ENCODE measurements around the gene TESPA1.

TESPA1 gene, protein sequence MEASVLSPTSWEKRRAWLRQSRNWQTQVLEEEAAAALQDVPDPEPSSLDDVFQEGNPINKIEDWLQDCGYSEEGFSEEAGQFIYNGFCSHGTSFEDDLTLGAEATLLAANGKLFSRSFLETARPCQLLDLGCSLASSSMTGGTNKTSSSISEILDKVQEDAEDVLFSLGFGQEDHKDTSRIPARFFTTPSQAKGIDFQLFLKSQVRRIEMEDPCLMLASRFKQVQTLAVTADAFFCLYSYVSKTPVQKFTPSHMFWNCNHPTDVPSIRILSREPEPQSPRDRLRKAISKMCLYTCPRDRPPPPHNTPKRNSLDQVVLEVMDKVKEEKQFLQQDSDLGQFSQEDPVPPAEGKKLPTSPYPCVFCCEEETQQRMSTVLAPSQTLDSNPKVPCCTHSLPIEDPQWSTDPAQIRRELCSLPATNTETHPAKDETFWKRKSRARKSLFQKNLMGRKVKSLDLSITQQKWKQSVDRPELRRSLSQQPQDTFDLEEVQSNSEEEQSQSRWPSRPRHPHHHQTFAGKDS

GRCh38 chr12:54984658-54985376 is at the start of gene TESPA1:
Gene TESPA1 (minus strand): TSS chr12:54984762. CDS start chr12:54974562, 10,200 bp downstream.
- peak; percentile 58 to 75 for DNase-seq (ENCODE audit: low read depth in 2 of 2)

DNA sequence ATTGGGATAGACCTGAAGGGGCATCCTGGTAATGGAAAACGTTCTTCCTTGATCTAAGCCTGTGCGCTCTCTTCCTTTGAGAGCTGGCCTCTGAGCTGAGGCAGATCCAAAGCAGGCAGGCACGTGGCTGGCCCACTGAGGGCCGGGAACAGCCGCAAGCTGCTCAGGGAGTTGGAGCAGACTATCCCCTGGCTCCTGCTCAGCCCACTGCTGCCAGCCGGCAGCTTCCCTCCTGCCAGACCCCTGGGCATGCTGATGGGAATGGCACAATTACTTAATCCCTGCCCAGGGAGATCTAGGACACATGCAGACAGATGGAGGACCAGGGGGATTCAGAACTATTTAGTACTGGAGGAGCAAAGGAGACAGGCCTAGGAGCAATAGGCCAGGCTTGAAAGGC is 49.7 kb upstream of the TESPA1 start:
- DNase-seq (ENCODE audit: low read depth in 2 of 2): no peak

DNA sequence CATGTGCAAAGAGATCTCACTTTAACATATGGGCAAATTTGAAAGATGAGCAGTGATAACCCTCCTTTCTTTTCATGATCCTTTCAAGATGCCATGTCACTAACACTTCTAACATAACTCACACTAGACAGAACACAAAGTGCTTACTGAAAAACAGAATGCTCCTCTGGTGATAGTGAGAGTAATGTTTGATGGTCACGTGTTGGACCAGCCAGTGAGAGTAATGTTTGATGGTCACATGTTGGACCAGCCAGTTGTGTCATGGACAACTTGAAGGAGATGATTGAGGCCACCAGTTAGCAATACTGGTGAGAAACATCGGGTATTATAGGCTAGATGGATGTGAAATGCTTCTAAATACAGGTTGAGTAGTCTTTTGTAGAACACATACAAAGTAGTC is 40.9 kb upstream of the TESPA1 start:
- no peak for DNase-seq (ENCODE audit: low read depth in 2 of 2)

DNA sequence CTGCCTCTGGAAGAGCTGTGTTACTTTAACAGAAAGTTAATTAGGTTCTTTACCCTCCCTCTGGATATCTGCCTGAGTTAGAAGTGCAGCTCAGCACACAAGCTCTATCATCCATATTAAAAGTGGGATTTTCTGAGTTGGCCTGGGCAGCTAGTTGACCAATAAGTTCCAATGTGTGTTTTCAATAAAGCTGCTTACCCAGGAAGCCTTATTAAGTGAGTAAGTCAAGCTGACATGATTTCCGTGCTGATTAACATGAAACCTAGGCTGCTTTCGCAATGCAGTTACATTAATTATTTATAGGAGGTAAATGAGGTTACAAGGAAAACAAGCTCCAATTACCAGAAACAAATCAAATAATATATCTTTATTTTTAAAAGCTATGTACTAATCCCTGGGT is 40.0 kb upstream of the TESPA1 start:
- DNase-seq (ENCODE audit: low read depth in 2 of 2): no peak

- DNase-seq (ENCODE audit: low read depth in 2 of 2): peak in 1 of 2 donors; percentile 3
Observed at GRCh38 chr12:55019784-55020183, 35.2 kb upstream of the TESPA1 start, which contains the start of gene NEUROD4. Gene NEUROD4 (plus strand): TSS chr12:55019974. CDS start chr12:55026440, 6,466 bp downstream.

DNA sequence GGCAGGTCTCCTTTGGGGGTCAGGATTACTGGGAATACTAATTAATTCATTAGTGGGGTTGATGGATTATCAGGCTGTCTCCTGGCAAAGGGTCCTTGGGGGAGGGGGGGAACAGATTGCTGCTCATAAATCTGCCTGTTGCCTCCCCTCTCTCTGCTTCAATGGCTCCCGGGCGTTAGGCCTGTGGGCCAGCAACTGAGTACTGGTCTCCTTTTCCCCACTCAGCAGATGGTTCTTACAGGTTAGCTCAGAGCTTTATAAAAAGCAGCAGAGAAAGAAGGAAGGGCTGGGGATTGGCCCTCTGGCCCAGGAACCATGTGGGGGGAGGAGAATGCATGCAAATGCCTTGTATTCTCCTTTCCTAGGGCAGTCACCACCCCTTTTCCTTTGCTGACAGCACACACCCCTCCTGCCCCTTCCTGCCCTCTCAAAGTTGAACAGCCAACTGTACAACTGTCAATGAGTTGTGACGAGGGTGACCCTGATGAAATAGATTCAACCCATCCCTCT is 32.9 kb upstream of the TESPA1 start:
- no peak for DNase-seq (ENCODE audit: low read depth in 2 of 2)

GRCh38 chr12:55008944-55009585 is 24.5 kb upstream of the TESPA1 start:
- DNase-seq (ENCODE audit: low read depth in 2 of 2): no peak

- no peak for DNase-seq (ENCODE audit: low read depth in 2 of 2)
Observed at GRCh38 chr12:55002355-55002754, 17.8 kb upstream of the TESPA1 start.

DNA sequence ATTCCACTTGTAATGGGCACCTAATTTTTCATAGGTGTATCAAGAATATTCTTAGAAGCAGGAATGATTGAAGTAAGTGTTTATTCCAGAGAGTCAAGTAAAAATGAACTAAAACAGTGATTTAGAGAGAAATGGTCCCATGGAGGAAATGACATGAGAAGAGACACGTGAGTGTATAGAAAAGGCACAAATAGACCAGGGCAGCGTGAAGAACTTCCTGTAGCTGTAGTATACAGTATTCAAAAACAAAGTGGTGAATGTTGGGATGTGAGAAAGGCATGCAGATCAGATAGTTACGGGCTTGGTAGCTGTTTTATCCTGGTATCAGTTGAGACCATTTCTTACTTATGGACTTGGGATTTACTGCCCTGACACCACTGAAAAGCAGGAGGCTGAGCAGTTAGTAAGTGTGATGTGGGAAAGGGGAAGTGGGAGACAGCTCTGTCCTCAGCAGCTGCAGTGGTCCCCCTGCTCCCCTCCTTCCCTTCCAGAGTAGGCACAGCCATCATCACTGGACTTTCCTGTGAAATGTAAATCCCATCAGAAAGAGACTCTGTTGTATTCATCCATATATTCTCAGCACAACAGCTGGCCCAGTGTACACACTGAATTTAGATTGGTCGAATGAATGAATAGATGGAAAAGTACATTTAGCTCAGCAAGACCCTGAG is 16.8 kb upstream of the TESPA1 start:
- DNase-seq (ENCODE audit: low read depth in 2 of 2): no peak

DNA sequence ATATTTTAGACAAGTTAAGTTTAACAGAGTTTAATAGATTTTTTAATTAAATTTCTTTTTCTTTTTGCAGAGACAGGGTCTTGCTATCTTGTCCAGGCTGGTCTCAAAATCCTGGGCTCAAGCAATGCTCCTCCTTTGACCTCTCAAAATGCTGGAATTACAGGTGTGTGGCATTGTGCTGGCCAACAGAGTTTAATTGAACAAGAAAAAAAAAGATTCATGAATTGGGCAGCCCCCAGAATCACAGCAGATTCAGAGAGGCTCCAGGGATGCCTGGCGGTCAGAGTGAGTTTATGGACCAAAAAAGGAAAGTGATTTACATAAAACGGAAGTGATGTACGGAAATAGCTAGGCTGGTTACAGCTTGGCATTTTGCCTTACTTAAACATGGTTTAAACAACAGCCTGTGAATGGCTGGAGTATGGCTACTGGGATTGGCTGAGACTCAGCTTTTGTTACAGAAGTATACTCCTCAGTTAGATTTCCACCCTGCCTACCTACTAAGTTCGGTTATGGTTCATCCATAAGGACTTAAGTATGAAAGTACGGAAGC is 14.5 kb upstream of the TESPA1 start:
- DNase-seq (ENCODE audit: low read depth in 2 of 2): no peak

- DNase-seq (ENCODE audit: low read depth in 2 of 2): no peak
Observed at GRCh38 chr12:54997929-54998522, 13.5 kb upstream of the TESPA1 start.

- DNase-seq (ENCODE audit: low read depth in 2 of 2): no peak
Observed at GRCh38 chr12:54996205-54996604, 11.6 kb upstream of the TESPA1 start.

GRCh38 chr12:54993181-54993835 is 8.7 kb upstream of the TESPA1 start:
- DNase-seq (ENCODE audit: low read depth in 2 of 2): no peak

GRCh38 chr12:54991991-54992375 is 7.4 kb upstream of the TESPA1 start:
- DNase-seq (ENCODE audit: low read depth in 2 of 2): no peak

- no peak for DNase-seq (ENCODE audit: low read depth in 2 of 2)
Observed at GRCh38 chr12:54991161-54991990, 6.8 kb upstream of the TESPA1 start.

GRCh38 chr12:54989829-54990228 is 5.3 kb upstream of the TESPA1 start:
- no peak for DNase-seq (ENCODE audit: low read depth in 2 of 2)

GRCh38 chr12:54988402-54989054 is 4.0 kb upstream of the TESPA1 start:
- DNase-seq (ENCODE audit: low read depth in 2 of 2): no peak

- DNase-seq (ENCODE audit: low read depth in 2 of 2): no peak
Observed at GRCh38 chr12:54987611-54988231, 3.2 kb upstream of the TESPA1 start.
